Measurements from ENCODE around the gene CSTF3.

DNA sequence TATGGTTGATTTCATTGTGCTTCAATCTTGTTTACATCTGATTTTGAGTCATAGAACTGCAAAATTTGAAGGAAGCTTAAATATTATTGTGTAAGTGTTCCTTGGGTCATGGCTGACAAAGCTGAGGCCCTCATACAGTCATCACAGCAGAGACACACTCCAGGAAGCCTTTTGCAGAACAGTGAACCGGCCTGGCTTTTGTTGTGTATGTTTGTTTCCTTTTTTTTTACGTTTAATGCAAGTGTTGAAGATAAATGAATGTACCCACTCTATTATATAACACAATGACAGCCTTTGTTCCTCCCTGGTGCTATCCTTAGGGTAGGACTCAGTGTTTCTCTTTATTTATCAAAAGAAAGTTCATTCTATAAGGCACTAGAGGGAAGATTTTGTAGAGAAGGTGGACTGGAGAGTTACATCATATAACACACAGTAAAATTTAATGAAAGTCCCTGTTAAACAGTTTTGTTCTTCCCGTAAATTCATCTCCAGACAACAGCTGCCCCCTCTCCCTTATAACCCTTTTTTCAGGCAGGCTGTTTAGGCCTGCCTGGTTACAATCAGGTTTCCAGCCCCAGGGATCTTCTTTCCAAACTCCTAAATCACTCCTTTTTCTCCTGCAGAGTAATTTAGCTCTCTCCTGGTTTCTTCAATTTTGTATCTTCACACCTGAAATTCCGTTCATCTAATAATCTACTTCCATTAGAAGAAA, 34.3 kb upstream of the CSTF3 start:
- TF ChIP-seq, protein P1, sequence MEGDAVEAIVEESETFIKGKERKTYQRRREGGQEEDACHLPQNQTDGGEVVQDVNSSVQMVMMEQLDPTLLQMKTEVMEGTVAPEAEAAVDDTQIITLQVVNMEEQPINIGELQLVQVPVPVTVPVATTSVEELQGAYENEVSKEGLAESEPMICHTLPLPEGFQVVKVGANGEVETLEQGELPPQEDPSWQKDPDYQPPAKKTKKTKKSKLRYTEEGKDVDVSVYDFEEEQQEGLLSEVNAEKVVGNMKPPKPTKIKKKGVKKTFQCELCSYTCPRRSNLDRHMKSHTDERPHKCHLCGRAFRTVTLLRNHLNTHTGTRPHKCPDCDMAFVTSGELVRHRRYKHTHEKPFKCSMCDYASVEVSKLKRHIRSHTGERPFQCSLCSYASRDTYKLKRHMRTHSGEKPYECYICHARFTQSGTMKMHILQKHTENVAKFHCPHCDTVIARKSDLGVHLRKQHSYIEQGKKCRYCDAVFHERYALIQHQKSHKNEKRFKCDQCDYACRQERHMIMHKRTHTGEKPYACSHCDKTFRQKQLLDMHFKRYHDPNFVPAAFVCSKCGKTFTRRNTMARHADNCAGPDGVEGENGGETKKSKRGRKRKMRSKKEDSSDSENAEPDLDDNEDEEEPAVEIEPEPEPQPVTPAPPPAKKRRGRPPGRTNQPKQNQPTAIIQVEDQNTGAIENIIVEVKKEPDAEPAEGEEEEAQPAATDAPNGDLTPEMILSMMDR (conservative IDR thresholded peaks at IDR 0.05): no peak
- no peak for TF ChIP-seq EZH2 (IDR thresholded peaks at IDR 0.05; ENCODE audit: low read depth)
